Tibial artery (tissue), 4 donors: Measurements from ENCODE around the gene JCAD.
A peak's percentile ranks its signal among the peaks of the same experiment; 100 is the strongest.

Experiments used
- DNase-seq, 2 donors: peaks; one replicate each; pipeline ENCODE4 v3.0.0-alpha.2; 2019
- H3K27ac ChIP-seq, 2 donors: fragments of 200-600 bp; sonication (generic) in 1 of 2; 1 replicate in 1 of 2; 2 replicates in 1 of 2; pipeline ENCODE4 v1.5.1; 2018 to 2019; ENCODE audit warnings: mild to moderate bottlenecking in 1 of 2
- H3K27me3 ChIP-seq, 2 donors: fragments of 200-600 bp; sonication (generic) in 1 of 2; one replicate each; pipeline versions ENCODE4 v1.5.1 to v1.6.0; 2016 to 2019
- H3K36me3 ChIP-seq, 3 donors: fragments of 200-600 bp; sonication (generic) in 2 of 3; one replicate each; pipeline ENCODE4 v1.5.1; 2016 to 2019; ENCODE audit warnings: mild to moderate bottlenecking in 2 of 3
- H3K4me1 ChIP-seq, 4 donors: fragments of 200-600 bp; sonication (generic) in 2 of 4; 1 replicate in 3 of 4; 2 replicates in 1 of 4; pipeline ENCODE4 v1.5.1; 2016 to 2019
- H3K4me3 ChIP-seq, 2 donors: fragments of 200-600 bp; sonication (generic) in 1 of 2; 1 replicate in 1 of 2; 2 replicates in 1 of 2; pipeline ENCODE4 v1.5.1; 2018 to 2019; ENCODE audit warnings: mild to moderate bottlenecking in 2 of 2
- H3K9me3 ChIP-seq, 3 donors: fragments of 200-600 bp; sonication (generic) in 1 of 3; one replicate each; pipeline ENCODE4 v1.5.1; 2016 to 2019
- intact Hi-C: fragments of 100-400 bp; cut with DNase I; formaldehyde crosslinking; loops from one replicate; pipeline ENCODE4 v1.15.0; 2023; ENCODE audit warnings: low total_unique reads
- TF ChIP-seq, protein P1 (sequence below), 2 experiments: fragments of 200-600 bp in 1 of 2; fragments of 450-650 bp in 1 of 2; IDR thresholded peaks; one replicate each; pipeline ENCODE4 v1.5.1; 2017 to 2019; ENCODE audit warnings: antibody characterized with exemption in 2 of 2, mild to moderate bottlenecking in 1 of 2, moderate library complexity in 1 of 2

The JCAD gene

DNA sequence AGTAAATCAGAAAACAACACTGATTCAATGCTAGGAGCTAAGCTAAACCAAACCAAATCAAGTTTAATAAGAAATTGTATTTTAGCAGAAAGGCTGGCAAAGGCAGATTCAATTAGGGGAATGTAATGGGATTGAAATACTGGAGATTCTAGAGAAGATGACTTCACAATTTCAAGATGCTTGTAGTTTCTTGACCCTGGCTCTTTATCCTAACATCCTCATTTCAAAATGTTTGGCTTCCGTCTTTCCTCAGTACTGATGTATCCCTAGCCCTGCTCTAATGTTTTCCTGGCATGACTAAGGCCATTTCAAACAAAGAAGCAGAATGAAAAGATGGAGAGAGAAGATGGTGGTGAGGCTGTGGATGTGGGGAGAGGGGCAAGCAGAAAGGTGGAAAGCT, 2.7 kb upstream of the JCAD start:
- DNase-seq, result no peak
- Histone ChIP-seq H3K4me3 (no peak overlapping the region), H3K4me1 (peaks cover 0 to 21% (median 7%) of the 10 kb centered on the region in 4 donors), H3K27me3 (no peaks in the 10 kb centered on the region), H3K9me3 (no peaks in the 10 kb centered on the region), H3K36me3 (no peaks in the 10 kb centered on the region), H3K27ac (no peak overlapping the region)
- TF ChIP-seq, protein P1, sequence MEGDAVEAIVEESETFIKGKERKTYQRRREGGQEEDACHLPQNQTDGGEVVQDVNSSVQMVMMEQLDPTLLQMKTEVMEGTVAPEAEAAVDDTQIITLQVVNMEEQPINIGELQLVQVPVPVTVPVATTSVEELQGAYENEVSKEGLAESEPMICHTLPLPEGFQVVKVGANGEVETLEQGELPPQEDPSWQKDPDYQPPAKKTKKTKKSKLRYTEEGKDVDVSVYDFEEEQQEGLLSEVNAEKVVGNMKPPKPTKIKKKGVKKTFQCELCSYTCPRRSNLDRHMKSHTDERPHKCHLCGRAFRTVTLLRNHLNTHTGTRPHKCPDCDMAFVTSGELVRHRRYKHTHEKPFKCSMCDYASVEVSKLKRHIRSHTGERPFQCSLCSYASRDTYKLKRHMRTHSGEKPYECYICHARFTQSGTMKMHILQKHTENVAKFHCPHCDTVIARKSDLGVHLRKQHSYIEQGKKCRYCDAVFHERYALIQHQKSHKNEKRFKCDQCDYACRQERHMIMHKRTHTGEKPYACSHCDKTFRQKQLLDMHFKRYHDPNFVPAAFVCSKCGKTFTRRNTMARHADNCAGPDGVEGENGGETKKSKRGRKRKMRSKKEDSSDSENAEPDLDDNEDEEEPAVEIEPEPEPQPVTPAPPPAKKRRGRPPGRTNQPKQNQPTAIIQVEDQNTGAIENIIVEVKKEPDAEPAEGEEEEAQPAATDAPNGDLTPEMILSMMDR (IDR thresholded peaks at IDR 0.05), result no peak
- intact Hi-C loops, result no loop called here

DNA sequence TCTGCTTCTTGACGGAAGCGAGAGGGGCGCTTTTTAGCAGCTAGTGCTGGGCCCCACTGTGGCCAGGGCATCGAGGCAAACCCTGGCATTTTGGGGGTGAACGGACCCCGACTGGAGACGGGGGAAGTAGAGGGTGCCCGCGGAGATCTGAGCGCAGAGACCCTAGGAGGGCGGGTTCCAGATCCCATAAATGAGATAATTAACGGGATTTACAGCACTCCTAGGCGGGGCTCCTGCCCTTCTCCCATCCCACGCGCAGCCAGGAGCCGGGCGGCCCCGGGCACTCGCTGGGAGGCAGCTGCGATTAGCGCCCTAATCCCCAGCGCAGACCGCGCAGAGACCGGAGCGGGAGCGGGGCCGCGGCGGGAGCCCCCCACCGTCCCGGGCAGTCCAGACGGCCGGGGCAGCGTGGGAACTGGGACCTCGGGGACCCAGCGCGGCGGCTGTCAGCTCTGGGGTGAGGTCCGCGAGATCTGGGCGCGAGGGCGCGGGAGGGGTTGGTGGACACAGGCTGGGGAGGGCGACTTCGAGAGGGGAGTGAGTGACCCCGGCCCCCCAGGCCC, 735 bp downstream of the JCAD start:
- H3K27me3 ChIP-seq, result no peaks in the 10 kb centered on the region
- TF ChIP-seq, protein P1 (IDR thresholded peaks at IDR 0.05), result no peak
- H3K4me3 ChIP-seq, result peak overlapping the region; percentile 80 to 84
- DNase-seq, result no peak
- H3K36me3 ChIP-seq, result no peaks in the 10 kb centered on the region
- peak overlapping the region; percentile 82 to 92 for H3K27ac ChIP-seq
- intact Hi-C loops, result no loop called here
- peaks cover 0 to 41% (median 7%) of the 10 kb centered on the region in 4 donors for H3K4me1 ChIP-seq
- no peaks in the 10 kb centered on the region for H3K9me3 ChIP-seq

DNA sequence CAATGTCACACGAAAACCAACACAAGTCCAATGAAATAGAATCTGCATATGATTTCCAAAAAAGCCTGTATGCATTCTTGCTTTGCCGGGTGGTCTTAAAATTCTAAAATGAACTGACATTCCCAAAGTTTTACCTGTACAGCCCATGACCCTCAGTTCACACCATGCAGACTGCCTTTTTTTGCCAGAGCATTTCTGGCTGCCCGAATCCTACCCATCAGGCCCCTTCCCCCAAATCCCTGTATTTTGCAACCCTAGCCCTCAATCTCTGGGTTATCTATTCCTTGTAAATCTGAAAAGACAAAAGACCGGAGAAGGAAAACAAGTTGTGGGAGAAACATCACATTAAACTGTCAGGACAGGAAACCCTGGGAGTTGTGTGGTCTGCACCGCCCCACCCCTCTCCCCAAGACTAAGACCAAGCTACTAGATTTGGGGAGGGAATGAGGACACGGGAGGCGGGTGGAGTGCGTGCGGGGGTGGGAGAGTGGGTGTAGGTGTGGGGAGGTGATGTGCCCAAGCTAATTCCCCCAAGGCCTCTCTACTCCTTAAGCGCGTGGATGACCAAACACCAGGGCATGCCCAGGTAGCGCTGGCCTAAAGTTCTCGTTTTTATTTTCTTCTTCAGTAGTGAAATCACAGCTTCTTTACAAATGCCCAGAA, 1.4 kb downstream of the JCAD start:
- peaks cover 0 to 41% (median 7%) of the 10 kb centered on the region in 4 donors for H3K4me1 ChIP-seq
- no peaks in the 10 kb centered on the region for H3K9me3 ChIP-seq
- TF ChIP-seq, protein P1 (IDR thresholded peaks at IDR 0.05), result no peak
- no peaks in the 10 kb centered on the region for H3K36me3 ChIP-seq
- peak overlapping the region; percentile 82 to 92 for H3K27ac ChIP-seq
- intact Hi-C loops, result no loop called here
- H3K4me3 ChIP-seq, result peak overlapping the region; percentile 80 to 84
- no peaks in the 10 kb centered on the region for H3K27me3 ChIP-seq
- DNase-seq, result no peak

DNA sequence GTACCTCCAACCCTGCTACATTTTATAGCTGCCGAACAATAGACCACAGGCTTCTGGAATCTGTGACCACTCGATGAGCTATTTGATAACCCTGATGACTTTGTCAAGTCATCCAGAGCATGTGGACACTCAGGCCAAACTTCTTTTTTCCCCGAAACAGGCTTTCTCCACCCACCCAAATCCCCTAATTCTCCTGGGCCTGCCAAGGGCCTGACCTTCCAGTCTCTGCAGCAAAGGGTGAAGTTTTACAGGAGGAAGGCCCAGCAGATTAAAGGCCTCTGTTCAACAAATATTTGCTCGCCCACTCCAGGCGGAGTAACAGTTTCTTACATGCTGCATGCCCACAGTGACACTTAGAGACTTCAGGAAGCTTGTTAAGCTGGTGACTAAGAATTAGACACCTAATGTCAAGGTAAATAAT, 2.0 kb downstream of the JCAD start:
- no peak for DNase-seq
- Histone ChIP-seq H3K27ac (peak overlapping the region; percentile 82 to 92), H3K4me3 (peak overlapping the region; percentile 80 to 84), H3K27me3 (no peaks in the 10 kb centered on the region), H3K36me3 (no peaks in the 10 kb centered on the region), H3K9me3 (no peaks in the 10 kb centered on the region), H3K4me1 (peaks cover 0 to 41% (median 7%) of the 10 kb centered on the region in 4 donors)
- TF ChIP-seq, protein P1 (IDR thresholded peaks at IDR 0.05), result no peak
- intact Hi-C loops, result no loop called here

DNA sequence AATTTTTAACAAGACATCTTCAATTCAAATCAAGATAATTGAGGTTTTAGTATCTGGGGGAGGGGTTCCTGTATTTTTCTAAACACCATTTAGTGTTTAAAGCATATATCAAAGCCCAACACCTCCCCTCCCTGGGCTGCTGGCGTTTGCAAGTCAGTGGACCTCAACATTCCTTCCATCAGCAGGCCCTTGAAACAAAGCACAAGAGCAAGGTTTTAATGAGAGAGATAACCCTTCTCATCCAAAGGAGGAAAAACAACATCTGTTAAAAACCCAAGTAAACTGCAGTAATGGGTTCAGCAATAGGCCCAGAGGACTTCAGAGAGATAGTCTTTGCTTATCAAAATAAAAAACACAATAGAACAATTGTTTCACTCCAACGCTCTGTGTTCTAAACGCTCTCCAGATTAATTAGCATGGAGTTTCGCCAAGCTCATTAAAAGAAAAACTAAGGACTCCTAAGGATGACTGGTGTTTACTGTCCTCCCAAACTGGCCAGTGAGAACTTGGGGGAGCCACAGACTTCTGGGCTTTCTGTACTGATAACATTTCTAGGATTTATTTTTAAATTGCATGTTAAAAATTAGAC, 2.5 kb downstream of the JCAD start:
- Histone ChIP-seq H3K36me3 (no peaks in the 10 kb centered on the region), H3K27me3 (no peaks in the 10 kb centered on the region), H3K4me3 (peak overlapping the region; percentile 80 to 84), H3K4me1 (peaks cover 0 to 41% (median 7%) of the 10 kb centered on the region in 4 donors), H3K27ac (peak overlapping the region; percentile 82 to 92), H3K9me3 (no peaks in the 10 kb centered on the region)
- intact Hi-C loops, result no loop called here
- TF ChIP-seq, protein P1 (IDR thresholded peaks at IDR 0.05), result no peak
- DNase-seq, result no peak
